ENCODE data around the gene SERPIND1.

Gene SERPIND1

GRCh38 chr22:20776624-20777405, 2.9 kb downstream of the SERPIND1 start:
- FAIRE-seq: no peak

DNA sequence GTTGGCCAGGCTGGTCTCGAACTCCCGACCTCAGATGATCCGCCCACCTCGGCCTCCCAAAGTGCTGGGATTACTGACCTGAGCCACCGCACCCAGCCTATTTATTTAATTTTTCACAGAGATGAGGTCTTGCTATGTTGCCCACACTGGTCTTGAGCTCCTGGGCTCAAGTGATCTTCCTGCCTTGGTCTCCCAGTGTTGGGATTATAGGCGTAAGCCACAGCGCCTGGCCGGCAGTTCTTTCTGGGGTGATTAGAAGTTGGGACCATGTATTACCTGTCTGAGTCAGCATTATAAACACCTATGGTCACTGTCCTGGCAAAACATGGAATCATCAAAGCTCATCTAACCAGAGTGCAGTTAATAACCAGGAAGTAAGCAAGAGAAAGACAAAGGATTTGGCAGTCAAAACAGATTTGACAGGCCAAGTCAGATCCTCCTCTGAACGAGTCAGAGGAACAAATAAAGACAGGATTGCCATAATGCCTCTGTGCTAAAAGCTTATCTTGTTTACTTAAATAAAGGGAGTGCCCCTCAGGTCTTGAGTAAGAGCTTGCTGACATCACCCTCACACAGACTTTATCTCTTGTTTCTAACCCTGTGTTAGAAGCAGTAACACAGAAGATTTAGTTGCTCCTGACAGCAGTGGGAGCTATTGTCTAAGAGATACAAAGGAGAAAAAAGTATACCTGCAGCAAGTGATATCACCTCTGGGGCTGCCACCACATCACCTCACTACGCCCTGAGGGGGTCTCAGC, 3.7 kb downstream of the SERPIND1 start:
- FAIRE-seq: no peak

GRCh38 chr22:20779014-20779817, 5.3 kb downstream of the SERPIND1 start:
- FAIRE-seq: no peak

DNA sequence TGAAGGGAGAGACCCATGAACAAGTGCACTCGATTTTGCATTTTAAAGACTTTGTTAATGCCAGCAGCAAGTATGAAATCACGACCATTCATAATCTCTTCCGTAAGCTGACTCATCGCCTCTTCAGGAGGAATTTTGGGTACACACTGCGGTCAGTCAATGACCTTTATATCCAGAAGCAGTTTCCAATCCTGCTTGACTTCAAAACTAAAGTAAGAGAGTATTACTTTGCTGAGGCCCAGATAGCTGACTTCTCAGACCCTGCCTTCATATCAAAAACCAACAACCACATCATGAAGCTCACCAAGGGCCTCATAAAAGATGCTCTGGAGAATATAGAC, 5.9 kb downstream of the SERPIND1 start:
- FAIRE-seq: no peak

DNA sequence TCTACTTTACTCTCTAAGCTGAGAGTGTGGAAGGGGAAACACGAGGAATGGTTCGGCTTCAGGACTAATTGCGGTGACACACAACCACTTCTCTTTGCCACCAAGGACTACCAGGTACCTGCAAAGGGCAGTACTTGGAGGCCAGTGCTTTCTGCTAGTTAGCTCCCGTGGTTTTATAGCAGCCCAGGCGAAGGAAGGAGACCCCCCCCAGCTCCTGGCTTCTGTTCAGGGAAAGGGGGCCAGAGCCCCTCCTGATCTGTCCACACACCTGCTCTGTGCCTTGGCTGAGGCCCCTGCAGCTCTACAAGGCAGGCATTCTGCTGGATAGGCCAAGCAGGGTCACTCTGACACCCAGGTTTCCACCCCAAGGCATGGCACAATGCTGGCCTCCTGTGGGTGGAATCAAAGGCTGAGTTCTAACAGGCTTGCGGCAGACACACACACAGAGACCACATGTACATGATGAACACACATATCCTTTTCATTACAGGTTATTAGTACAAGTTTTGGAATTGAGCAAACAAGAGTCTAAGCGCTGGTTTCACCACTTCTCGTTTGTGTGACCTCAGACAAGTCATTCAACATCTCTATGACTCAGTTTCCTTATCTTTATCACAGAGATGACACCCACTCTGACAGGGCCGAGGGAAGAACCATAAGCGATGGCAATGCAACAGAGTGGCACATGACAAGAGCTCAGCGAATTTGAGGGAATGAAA, 7.5 kb downstream of the SERPIND1 start:
- FAIRE-seq: no peak

DNA sequence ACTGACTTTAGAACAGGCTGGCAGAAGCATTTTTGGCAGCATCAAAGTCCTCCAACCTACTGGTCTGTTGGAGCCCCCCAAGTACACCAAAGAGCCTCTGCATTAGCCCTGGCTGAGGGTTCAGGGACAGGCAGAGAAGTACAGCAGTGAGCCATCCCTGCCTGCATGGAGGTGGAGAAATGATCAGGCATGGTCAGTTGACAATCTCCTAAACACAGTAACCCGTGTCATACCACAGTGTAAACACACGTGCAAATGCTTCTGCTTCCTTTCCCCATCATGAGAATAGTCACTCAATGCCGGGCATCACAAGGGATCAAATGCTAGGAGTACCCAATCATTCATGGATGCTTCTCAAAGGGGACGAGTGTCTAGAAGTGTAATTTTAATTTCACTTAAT, 8.2 kb downstream of the SERPIND1 start:
- FAIRE-seq: no peak

- FAIRE-seq: no peak
Observed at GRCh38 chr22:20782596-20783299, 8.8 kb downstream of the SERPIND1 start.

GRCh38 chr22:20783300-20783673, 9.4 kb downstream of the SERPIND1 start:
- FAIRE-seq: no peak

GRCh38 chr22:20783844-20784723, 10.2 kb downstream of the SERPIND1 start:
- FAIRE-seq: no peak

DNA sequence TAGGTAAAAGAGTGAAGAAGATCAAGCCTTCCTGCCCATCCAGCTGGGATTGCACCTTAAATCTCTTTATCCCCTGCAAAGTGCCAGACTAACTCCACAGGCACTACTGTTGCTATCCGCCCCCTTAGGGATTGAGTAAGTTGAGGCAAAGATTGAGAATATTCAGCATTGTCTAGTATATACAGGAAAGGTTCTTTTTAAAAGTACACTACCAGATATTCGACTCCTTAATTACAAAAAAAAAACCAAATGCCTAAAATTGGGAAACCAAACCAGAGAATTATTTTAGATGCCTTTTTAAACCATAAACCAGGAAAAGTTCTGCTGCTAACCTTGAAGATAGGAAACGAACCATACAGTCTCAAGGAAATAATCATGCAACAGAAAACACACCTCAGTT, 11.5 kb downstream of the SERPIND1 start:
- no peak for FAIRE-seq

DNA sequence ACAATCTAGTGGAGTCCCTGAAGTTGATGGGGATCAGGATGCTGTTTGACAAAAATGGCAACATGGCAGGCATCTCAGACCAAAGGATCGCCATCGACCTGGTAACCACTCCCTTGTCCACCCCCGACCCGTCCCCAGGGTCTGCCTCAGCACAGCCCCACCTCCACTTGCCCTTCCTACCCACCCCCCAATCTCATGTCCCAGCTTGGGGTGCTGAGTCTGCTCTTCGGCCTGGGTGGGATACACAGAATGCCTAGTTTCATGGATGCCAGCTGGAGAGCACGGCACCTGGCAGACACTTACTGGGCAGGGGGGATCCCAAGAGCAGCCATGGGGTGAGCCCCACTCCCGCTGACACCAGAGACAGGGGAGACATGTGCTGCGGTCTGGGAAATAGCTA, 12.1 kb downstream of the SERPIND1 start:
- no peak for FAIRE-seq

DNA sequence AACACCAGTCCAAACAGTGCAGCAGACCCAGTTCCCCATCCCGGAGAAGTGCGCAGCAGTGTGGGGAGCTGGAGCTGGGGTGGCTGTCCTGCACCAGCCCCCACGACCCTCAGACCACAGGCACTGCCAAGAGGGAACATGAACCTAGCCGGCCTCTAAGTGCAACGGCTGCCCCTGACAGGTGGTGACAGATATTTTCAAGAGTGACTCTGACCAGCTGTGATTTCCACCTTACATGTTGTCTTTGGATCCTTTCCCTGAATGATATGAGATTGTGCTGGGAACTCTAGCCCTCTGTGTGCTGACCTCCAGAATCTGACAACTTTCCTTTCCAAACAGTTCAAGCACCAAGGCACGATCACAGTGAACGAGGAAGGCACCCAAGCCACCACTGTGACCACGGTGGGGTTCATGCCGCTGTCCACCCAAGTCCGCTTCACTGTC, 12.6 kb downstream of the SERPIND1 start:
- no peak for FAIRE-seq

GRCh38 chr22:20787223-20787622, 13.3 kb downstream of the SERPIND1 start:
- FAIRE-seq: no peak

- FAIRE-seq: no peak
Observed at GRCh38 chr22:20787746-20788626, 14.1 kb downstream of the SERPIND1 start.

DNA sequence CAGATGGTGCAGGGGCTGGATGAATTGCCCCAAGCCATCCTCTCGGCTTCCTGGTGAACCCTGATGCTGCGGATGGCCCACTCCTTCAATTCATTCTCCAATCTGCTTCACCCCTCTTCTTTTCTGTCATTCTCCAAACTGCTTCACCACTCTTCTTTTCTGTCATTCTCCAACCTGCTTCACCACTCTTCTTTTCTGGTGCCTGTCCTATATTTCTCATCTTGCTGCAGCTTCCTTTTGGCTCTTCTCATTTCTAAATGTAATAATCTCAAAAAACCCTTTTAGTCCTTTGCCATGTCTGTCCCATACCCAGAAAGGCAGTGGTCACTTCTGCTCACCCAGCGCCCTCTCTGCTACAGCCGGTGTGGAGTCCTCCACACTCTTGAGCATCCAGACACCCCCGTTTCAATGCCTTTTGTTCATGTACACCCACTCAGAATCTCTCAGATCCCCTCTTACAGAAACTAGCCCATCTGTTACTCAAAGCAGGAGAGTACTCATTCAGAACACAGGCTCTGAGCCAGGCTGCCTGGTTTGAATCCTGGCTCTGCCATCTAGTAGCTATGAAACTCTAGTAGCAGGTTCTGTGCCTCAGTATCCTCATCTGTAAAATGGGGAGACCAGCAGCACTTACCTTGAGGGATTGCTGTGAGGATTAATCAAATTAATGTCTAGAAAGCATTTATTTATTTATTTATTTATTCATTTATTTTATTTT, 14.9 kb downstream of the SERPIND1 start:
- FAIRE-seq: no peak

- FAIRE-seq: no peak
Observed at GRCh38 chr22:20792221-20792965, 18.5 kb downstream of the SERPIND1 start.

GRCh38 chr22:20792966-20793728, 19.2 kb downstream of the SERPIND1 start:
- FAIRE-seq: no peak
